HG03354 (cell line): Measurements from ENCODE around the gene PI16.

Source experiments
- ATAC-seq: cut with Tn5 transposase; IDR thresholded peaks from one replicate; pipeline ENCODE4 v1.9.1; 2021; ENCODE audit warnings: mild to moderate bottlenecking; ENCODE audit not compliant: unreplicated experiment, poor library complexity, severe bottlenecking

PI16 gene

GRCh38 chr6:37013516-37014491 lies 59.3 kb downstream of the PI16 start:
- no peak for ATAC-seq
